Fibroblast of upper back skin (primary cell): ENCODE results near the gene COL5A2.

Experiments
- DNase-seq: peaks from one replicate; pipeline ENCODE4 v3.0.0-alpha.2; 2013

COL5A2 gene

DNA sequence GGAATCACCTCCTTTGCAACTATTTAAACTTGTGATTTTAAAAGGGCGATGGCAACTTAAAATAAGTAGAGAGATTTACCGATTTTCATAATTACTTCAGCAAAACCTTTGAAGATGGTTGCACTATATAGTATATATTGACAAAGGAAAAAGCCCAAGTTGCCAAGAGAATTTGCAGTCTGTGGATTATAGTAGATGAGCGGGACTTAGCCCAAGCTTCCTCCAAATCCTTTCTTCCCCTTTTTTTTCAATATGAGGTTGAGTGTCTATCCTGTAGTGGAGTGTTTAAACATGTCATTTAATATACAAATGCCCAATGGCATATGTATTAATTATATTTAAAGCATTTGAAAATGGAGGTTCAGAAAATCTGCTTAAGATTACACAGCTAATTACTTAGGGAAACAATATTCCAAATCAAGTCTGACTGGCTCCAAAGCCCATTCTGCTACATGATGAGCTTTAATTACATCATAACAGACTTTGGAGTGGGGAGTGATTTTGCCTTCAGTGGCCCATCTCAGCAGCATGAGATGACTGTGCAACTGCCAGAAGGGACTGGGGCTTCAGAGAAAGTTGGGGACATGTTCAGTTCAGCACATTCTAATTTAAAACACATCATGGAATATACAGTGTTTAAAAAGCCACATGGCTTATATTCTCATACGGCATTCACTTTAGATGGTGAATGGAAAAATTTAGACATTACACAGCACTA lies 132.2 kb downstream of the COL5A2 start:
- no peak for DNase-seq

DNA sequence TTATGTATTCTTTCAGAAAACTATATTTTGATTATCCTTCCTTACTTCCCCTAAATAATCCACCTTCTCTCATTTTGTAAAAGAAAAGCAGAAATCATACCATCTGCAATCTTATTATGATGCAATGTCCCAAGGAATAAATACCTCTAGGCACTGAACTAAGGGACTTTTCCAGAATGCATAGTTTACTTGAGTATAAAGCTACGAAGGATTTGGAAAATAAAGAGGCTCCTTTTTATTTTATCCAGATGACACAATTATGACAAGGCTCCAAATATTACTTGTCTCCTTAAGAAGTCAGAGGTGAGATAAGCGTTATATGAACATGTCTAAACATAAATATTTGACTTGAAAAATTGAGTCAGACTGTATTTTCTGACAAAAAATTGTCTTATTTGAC lies 133.2 kb downstream of the COL5A2 start:
- DNase-seq: no peak

DNA sequence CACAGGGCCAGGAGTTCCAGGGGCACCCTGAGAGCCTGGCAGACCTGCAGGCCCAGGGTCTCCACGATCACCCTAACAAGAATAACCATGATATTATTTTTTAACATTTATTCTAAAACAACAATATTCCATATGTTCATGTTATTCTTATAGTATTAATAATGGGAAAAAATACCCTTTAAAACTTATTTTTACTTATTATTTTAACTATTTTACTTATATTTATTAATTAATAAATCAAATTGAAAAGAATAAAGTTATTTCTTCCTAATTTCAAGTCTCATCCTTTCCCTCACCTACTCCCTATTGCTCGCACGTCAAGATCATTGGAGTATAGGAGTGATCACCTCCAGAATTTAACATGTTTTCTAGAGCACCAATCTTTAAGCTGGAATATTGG lies 133.7 kb downstream of the COL5A2 start:
- no peak for DNase-seq

DNA sequence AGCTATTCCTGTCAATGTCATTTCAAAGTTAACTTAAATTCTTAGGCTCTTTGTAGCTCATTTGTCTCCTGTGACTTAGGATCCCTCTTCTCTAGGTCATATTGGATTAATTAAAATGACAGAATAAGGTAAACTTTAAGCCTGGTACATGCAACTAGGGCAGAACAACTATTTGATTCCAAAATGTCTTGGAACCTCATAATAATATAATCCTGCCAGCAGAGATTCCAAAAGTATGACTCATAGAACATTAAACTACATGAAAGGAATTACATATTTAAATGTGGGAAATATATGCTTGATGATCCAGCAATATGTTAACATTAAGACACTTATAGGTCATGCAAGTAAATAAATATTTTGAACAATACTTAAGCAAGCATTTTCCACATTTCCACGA lies 142.0 kb downstream of the COL5A2 start:
- DNase-seq: peak; percentile 81

DNA sequence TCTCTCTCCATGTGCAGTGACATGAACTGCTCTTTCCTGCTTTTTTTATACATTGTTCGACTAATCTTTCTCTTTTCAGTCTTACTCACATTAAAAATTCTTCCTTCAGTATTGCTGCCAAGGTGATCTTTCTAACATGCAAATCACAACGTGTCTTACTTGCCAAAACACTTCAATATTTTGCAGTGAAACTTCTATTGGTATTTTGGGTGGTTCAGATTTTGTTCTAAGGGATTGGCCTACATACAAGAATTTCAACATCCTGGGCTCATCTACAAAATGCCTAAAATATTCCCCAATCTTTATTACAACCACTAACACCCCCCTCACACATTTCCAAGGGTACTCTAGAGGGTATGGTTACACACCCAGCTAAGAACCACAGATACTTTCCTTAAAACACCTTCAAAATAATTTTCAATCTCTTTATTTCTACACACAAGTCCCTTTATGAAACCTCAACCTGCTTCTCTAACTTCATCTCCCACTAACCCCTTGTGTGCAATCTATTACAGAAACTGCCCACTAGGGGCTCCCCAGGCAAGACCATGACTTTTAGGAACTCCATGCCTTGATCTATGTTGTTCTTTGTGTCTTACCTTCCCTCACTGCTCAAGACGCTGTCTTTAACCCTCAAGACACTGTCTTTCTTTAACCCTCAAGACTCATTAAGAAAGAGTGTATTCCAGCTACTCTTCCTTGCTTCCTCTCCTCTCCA lies 154.5 kb downstream of the COL5A2 start:
- peak; percentile 80 for DNase-seq

DNA sequence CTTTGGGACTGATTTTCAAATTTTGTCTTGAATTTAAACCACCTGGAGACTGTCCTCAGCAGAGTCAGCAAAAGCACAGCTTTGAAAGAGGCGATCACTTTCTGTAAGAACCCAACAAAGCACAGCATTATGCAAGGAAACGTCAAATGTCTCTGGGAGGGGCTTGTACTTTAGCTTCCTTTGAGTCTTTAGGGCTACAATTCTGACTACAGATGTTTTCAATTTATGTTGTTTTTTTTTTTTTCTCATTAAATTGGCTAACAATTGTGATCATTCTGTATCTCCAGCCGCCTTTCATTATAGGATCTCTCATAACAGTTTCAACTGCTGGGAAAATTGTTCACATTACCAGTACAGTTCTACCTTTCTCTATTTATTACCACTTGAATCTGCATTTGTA lies 157.1 kb downstream of the COL5A2 start:
- peak; percentile 87 for DNase-seq

DNA sequence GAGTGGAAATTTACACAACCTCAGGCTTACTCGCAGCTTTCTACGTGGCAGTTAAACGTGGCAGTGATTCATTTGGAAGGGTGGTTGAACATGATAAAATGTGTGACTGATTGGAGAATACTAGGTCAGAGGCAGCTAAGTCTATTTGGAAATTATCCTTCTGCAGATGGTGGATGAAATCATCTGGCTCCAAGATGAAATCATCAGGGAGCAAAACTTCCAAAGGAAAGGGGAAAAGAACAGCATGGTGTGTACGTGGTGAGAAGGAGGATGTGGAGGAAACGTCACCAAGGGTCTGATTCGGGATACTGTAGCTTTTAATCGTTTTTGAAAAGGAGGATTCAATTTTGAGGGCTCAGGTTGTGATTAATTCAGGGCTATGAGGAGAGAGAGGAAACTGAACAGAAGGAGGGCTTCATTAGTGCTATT lies 157.5 kb downstream of the COL5A2 start:
- DNase-seq: peak; percentile 97

DNA sequence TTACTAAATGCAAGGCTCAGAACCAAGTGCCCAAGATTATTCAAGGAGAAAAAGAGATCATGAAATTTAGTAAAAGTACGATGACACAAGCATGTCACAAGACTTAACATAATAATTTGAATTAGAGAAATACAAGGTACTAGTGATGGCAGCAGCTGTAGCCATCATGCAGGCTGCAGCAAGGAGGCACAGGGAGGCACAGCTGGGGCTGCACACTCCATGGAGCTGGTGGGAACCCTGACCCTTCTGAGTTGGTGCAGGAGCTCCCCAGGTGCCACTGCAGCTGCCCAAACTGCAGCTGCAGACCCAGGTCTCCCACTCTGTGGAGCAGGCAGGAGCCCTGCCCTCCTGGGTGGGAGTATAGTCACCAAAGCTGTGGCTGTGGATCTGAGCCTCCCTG lies 159.4 kb downstream of the COL5A2 start:
- DNase-seq: no peak

DNA sequence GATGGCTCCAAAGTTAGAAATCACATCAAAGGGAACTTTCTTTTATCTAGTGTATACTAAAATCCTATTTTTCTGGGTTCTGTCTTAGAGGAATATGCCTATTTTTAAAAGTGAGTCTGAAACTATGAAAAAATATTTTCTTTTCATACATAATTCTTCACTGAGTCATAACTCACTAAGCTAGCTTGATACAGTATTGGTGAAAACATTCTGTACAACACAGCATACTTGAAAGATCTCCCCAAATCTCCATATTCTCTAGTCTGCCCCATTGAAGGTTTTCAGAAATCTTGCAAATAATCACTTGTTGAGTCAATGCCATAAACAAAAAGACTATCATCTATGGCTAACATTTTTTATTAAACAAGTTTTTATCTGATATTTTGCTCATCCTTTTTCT lies 160.9 kb downstream of the COL5A2 start:
- DNase-seq: peak; percentile 66

DNA sequence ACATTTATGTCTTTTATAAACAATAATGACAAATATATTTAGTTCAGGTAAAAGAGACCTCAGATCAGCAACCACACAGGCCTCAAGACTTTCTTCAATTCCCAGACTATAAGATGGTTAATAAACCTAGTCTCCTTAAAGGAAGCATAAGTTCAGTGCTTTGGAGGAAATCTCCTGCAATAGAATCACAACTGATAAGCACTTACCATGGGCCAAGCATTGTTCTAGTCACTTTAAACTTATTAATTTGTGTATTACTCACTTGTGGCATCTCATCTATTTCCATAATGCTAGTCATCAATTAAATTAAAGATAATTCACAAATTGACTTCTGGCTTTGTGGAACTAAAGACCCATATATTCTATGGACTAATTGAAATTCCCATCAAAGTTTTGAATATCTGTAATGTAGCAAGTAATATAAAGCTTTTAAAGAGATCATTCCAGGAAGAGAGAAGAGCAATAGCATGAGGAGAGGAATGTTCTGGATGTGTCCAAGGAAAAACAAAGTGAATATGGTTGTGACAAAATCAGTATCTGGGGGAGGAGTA lies 163.2 kb downstream of the COL5A2 start:
- DNase-seq: no peak

DNA sequence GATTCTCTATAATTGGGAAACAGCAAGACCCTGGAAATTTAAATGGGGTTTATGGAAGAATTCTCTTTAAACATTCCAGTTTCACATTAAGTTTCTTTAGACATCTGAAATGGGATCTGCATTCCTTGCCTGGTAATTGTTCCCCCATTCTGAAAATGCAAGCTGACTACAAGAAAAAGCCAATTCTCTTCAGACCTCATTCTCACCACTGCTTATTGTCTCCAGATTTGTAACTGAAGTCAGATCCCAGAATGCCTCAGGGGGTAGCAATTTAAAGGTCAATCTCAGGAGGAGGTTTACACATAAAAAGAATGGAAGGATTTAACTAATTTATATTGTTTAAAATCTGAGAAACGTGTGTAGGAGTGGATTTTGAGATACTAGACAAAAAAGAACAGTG lies 164.2 kb downstream of the COL5A2 start:
- DNase-seq: peak; percentile 53

DNA sequence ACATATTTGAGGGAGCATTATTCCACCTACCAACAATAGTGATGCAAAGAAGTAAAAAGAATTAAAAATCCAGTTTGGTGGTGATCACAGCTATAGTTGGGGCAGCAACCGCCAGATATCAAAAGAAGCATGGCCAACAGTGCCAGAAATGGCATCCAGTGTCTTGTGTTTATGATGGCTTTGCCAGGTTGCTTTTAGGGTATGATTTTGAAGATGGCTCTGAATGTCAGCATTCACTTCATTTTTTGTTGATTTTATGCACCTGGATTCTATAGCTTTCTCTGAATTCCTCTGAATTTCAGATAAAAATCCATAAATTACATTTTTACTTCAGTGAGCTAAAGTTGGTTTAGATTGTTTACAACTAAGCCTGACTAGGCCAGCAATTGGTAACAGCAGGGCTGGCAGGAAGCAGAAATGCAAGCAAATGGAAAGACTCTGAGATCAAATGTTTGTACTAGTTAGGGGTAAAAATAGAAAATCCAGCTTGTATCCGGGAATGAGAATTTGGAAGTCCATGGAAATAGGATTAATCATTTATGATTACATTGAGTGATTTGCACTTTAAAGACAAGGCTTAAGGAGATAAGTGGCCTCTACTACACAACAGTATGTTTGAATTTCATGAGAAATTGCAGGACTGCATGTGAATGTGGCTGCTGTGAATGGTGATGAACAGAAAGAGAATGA lies 165.0 kb downstream of the COL5A2 start:
- DNase-seq: peak; percentile 62

DNA sequence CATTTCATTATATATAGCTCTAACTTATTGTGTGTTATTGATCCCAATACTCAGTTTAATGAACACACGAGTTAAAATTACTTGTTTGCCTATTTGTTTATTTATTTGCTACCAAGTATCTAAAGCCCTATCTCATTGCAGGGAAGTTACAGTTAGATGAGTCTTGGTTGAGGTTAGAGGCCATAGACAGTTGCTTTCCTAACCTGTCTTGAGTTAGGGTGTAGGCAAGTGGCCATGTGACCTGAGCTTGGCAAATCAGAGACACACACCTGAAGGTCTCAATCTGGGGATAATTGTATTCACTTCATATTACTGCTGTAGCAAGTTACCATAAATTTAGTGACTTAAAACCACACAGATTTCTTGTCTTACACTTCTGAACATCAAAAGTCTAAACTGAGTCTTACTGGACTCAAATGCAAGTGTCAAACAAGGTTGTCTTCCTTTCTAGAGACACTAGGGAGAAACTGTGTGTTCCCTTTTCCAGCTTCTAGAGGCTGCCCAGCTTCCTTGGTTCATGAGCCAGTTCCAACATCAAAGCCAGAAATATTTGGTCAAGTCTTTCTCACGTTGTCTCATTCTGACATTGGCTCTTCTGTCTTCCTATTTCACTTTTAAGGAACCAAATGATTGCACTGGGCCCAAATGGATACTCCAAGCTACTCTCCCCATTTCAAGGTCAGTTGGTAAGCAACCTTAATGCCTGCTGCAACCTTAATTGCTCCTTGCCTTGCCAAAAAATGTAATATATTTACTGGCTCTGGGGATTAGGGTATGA lies 165.7 kb downstream of the COL5A2 start:
- DNase-seq: peak; percentile 58

DNA sequence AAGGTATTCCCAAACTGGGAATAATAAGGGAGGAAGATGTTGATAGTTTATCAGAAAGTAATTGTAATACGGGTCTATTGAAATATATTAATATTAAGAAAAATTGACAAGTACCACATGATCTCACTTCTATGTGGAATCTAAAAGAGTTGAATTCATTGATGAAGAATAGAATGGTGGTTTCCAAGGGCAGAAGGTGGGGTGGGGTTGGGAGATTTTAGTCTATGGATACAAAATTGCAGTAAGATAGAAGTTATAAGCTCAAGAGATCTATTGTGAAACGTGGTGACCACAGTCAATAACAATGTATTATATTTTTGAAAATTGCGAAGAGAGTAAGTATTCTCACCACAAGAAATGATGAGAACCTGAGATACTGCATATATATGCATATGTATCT lies 166.5 kb downstream of the COL5A2 start:
- no peak for DNase-seq

DNA sequence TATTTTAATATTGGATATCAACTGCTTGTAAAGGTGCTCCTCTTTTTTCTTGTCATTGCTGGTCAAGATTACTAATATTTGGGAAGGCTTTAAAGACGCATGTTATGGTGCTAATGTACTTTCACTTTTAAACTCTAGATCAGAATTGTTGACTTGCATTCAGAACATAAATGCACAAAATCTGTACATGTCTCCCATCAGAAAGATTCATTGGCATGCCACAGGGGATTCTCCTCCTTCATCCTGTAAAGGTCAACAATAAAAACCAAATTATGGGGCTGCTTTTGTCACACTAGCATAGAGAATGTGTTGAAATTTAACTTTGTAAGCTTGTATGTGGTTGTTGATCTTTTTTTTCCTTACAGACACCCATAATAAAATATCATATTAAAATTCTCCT lies 167.2 kb downstream of the COL5A2 start:
- no peak for DNase-seq

DNA sequence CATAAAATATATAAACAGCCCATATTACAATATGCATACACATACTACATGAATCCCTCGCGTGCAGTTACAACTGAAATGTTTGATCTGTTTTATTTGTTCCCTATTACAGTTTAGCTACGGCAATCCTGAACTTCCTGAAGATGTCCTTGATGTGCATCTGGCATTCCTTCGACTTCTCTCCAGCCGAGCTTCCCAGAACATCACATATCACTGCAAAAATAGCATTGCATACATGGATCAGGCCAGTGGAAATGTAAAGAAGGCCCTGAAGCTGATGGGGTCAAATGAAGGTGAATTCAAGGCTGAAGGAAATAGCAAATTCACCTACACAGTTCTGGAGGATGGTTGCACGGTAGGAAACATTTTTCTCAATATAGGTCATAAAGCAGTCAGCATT lies 169.0 kb downstream of the COL5A2 start:
- DNase-seq: no peak

DNA sequence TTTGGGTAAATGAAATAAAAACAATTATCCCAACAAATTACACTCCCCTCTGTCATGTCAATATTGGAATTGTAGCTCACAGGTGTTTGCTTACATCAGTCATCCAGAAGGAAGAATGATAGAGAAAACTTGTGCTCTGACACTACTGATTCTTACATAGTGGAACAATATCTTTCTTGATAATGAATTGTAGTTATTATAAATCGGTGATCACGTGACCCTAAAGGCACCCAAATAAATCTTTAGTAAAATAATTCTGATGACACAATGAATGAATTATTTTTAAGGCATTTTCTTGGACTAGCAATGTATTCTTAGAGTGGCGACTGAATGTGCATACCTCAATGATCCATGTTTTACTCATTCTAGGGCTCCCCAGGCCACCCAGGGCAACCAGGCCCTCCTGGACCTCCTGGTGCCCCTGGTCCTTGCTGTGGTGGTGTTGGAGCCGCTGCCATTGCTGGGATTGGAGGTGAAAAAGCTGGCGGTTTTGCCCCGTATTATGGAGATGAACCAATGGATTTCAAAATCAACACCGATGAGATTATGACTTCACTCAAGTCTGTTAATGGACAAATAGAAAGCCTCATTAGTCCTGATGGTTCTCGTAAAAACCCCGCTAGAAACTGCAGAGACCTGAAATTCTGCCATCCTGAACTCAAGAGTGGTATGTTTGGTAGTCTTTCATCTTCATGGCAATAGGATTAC lies 170.9 kb downstream of the COL5A2 start:
- no peak for DNase-seq

DNA sequence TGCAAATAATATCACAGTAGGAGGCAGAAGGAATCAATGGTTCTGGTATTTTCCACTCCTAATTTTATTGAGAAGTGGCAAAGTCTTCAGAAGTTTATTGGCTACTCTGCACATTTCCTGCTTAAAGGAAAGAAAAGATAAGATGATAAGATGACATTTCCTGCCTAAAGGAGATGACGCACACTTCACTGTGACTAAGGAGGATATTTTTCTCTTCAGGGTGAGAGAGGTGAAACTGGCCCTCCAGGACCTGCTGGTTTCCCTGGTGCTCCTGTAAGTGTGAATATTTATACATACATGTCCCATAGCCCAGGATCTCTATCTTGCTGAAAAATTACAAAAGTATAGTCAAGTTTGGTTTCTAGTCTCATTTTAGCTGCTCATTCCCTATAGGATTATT lies 177.5 kb downstream of the COL5A2 start:
- DNase-seq: peak; percentile 60

DNA sequence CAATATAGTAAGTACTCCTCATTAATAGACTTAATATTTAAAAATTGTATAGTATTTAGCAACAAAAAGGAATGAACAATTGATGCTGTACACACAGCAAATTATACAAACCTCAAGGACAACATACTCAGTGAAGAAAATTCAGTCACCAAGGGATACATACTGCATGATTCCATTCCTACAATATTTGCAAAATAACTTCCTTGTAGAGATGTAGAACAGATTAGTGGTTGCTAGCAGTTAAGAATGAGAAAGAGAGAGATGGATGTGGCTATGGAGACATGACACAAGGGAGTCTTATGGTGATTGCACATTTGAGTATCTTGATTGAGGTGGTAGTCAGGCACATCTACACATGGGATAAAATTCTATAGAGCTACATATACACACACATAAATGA lies 179.3 kb downstream of the COL5A2 start:
- DNase-seq: no peak

DNA sequence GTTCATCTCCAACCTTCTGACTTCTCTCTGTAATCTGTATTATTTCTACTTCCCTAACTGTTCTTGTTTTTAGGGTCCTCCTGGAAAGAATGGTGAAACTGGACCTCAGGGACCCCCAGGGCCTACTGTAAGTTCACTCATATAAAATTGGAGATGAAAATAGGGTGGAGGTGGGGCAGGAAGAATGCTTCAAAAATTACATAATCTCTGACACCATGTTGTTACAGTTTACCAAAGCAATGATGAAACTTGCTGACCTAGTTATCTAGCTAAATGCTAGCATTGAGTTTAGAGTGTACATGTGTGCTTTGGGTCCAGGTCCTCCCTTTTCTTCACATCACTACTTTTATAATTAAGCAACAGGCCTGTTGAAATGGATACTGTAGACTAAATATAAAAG lies 182.3 kb downstream of the COL5A2 start:
- DNase-seq: no peak

DNA sequence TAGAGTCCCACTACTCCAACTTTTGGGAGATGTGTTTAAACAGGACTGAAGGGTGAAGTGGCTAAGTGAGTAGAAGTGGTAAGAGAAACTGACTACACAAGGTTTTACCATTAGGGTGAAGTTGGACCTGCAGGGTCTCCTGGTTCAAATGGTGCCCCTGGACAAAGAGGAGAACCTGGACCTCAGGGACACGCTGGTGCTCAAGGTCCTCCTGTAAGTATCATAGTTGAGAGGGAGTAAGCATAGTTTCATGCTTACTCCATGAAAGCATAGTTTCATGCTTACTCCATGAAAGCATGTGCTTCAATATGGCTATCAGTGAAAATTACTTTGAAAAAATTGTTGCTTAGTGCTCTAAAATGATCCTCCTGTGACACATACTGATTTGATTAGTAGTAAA lies 186.3 kb downstream of the COL5A2 start:
- DNase-seq: no peak

DNA sequence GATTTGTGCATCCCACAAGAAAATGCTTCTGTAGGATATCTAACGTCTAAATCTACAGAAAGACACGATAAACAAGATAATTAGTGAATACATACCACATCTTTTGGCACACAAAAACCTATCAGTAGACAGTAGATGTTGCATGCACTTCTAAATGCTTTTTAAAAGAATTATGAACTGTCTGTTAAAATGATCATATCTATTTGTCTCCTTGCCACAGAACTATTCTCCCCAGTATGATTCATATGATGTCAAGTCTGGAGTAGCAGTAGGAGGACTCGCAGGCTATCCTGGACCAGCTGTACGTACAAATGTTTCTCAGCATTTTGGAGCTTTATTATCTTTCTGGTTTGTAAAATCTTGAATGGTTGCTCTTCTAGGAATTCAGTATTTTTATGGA lies 192.7 kb downstream of the COL5A2 start:
- DNase-seq: peak; percentile 80
